GM12878 (cell line): ENCODE data around the gene C1QTNF9. TPM values are rescaled to one million over a fixed set of nuclear protein-coding genes. Genes with fewer than 3 reads are reported as not detected.

Experiments used
- ATAC-seq: fragments of 200-7000 bp; cut with Tn5 transposase; 3 replicates; pipeline ENCODE4 v1.9.1; 2020; ENCODE audit warnings: mild to moderate bottlenecking, moderate library complexity
- BruUV-seq: library from RNA; stranded (reverse); fragments of 400-500 nt; replicated peaks from 2 replicates; lab custom pipeline; 2021; lab: Mats Ljungman, UMichigan
- CTCF ChIA-PET: fragments of 300-600 bp; sonication (Branson Sonifier 250); formaldehyde crosslinking; extraction: SDS; loops from one replicate; lab custom pipeline; 2021; ENCODE audit warnings: inconsistent platforms; lab: Yijun Ruan, JAX
- POLR2A ChIA-PET: fragments of 350-600 bp; formaldehyde crosslinking; extraction: SDS; loops from one replicate; lab custom pipeline; 2021; ENCODE audit warnings: inconsistent platforms; lab: Charles Lee
- RAD21 ChIA-PET: fragments of 300-600 bp; sonication (Branson Sonifier 250); formaldehyde crosslinking; loops from one replicate; lab custom pipeline; 2023; ENCODE audit warnings: antibody characterized with exemption; ENCODE audit not compliant: unreplicated experiment; lab: Charles Lee
- SMC1A ChIA-PET: fragments of 300-600 bp; sonication (Branson Sonifier 250); formaldehyde crosslinking; loops from one replicate; lab custom pipeline; 2023; ENCODE audit not compliant: unreplicated experiment, uncharacterized antibody; lab: Charles Lee
- DNase-seq: peaks from one replicate; pipeline ENCODE4 v3.0.0-alpha.2; 2011; ENCODE audit warnings: low read depth, low spot score
- FAIRE-seq: peaks from 3 replicates; lab custom pipeline; 2011; peaks lifted over from hg19 to GRCh38; lab: Jason Lieb, UNC
- H2AFZ ChIP-seq: 2 replicates; pipeline ENCODE4 v1.6.0; 2011; ENCODE audit warnings: low read depth, low read length, control low read depth; ENCODE audit not compliant: control insufficient read depth
- H3K27ac ChIP-seq: 2 replicates; pipeline ENCODE4 v1.5.1; 2011; ENCODE audit warnings: control low read depth; ENCODE audit not compliant: control insufficient read depth, insufficient read depth
- H3K27me3 ChIP-seq, 2 experiments: replicated peaks in 1 of 2; 2 replicates each; pipeline versions ENCODE4 v1.6.0 to v1.6.1; 2011; ENCODE audit warnings: low read length in 1 of 2; ENCODE audit not compliant: control insufficient read depth in 2 of 2, insufficient read depth in 2 of 2
- H3K36me3 ChIP-seq, 2 experiments: 2 replicates each; pipeline ENCODE4 v1.5.1; 2011; ENCODE audit warnings: low read length in 1 of 2; ENCODE audit not compliant: control insufficient read depth in 2 of 2, insufficient read depth in 2 of 2
- H3K4me1 ChIP-seq: 2 replicates; pipeline ENCODE4 v1.6.1; 2011; ENCODE audit warnings: mild to moderate bottlenecking, low read length, moderate library complexity, mixed read lengths; ENCODE audit not compliant: control insufficient read depth, insufficient read depth
- H3K4me2 ChIP-seq: 2 replicates; pipeline ENCODE4 v1.6.0; 2011; ENCODE audit warnings: control low read depth; ENCODE audit not compliant: control insufficient read depth, insufficient read depth
- H3K4me3 ChIP-seq: fragments of 200-600 bp; sonication (generic); 2 replicates; pipeline ENCODE4 v1.5.1; 2016
- H3K79me2 ChIP-seq: 2 replicates; pipeline ENCODE4 v1.6.0; 2011; ENCODE audit warnings: low read length; ENCODE audit not compliant: control insufficient read depth, insufficient read depth
- H3K9ac ChIP-seq: 2 replicates; pipeline ENCODE4 v1.8.0; 2011; ENCODE audit warnings: low read length, control low read depth, mixed read lengths; ENCODE audit not compliant: control insufficient read depth, insufficient read depth
- H3K9me3 ChIP-seq: replicated peaks from 3 replicates; pipeline ENCODE4 v1.5.1; 2011; ENCODE audit warnings: mild to moderate bottlenecking, low read length; ENCODE audit not compliant: control insufficient read depth, insufficient read depth
- H4K20me1 ChIP-seq: 2 replicates; pipeline ENCODE4 v1.6.0; 2011; ENCODE audit not compliant: control insufficient read depth, insufficient read depth
- BHLHE40 ChIP-seq, 2 experiments: fragments of 450-650 bp in 1 of 2; IDR thresholded peaks; 2 replicates each; pipeline ENCODE4 v1.6.1; 2011 to 2017; ENCODE audit warnings: low read depth in 2 of 2, borderline replicate concordance in 1 of 2, improper control_type of control experiment in 1 of 2, low read length in 1 of 2, mild to moderate bottlenecking in 1 of 2
- PBX3 ChIP-seq: IDR thresholded peaks from 2 replicates; pipeline ENCODE4 v1.6.1; 2011; ENCODE audit warnings: mild to moderate bottlenecking, low read depth, low read length, moderate library complexity; ENCODE audit not compliant: insufficient replicate concordance
- RFX5 ChIP-seq: IDR thresholded peaks from 2 replicates; pipeline ENCODE4 v1.6.1; 2011; ENCODE audit warnings: low read depth, low read length, improper control_type of control experiment
- STAT3 ChIP-seq: IDR thresholded peaks from 2 replicates; pipeline ENCODE4 v1.6.1; 2011; ENCODE audit warnings: low read depth, low read length, improper control_type of control experiment
- TBL1XR1 ChIP-seq: IDR thresholded peaks from 2 replicates; pipeline ENCODE4 v1.6.1; 2012; ENCODE audit warnings: low read depth, low read length, improper control_type of control experiment
- TCF7 ChIP-seq: IDR thresholded peaks from 2 replicates; pipeline ENCODE4 v1.6.1; 2014; ENCODE audit warnings: antibody characterized with exemption, borderline replicate concordance
- WGBS: methylation state at CpG from one replicate; pipeline ENCODE4 v1.1.6; 2016; ENCODE audit warnings: low lambda C conversion rate; ENCODE audit not compliant: insufficient replicate concordance, insufficient coverage; ENCODE audit errors: missing lambda C conversion rate; 5-methylcytosine and 5-hydroxymethylcytosine counted together
- in situ Hi-C: fragments of 300-500 bp; cut with MboI; formaldehyde crosslinking; loops from 9 replicates; pipeline ENCODE4 v1.14.3; 2018; ENCODE audit warnings: mixed read lengths
- intact Hi-C: fragments of 100-400 bp; cut with micrococcal nuclease; formaldehyde crosslinking; loops from one replicate; pipeline ENCODE4 v1.14.2; 2022; ENCODE audit not compliant: unreplicated experiment
- polyA plus RNA-seq, 11 experiments: library from polyadenylated mRNA; depleted of rRNA in 4 of 11; unstranded in 6 of 11; stranded (reverse) in 5 of 11; fragments of >200 nt; fragmentation: Nextera tagmentation in 4 of 11; fragmentation: Illumina TruSeq in 1 of 11; extraction: Ambion mirVana in 4 of 11; extraction: Trizol in 1 of 11; gene quantifications; 1 replicate in 1 of 11; 2 replicates in 10 of 11; pipeline versions ENCODE4 v1.2.1 to v1.2.3, GENCODE V29; 2011 to 2016; ENCODE audit warnings: inconsistent platforms in 2 of 11, missing spikeins in 2 of 11, low read depth in 1 of 11
- total RNA-seq, 4 experiments: library from RNA; depleted of rRNA in 3 of 4; stranded (reverse); fragments of >200 nt in 3 of 4; fragmentation: Illumina TruSeq in 1 of 4; extraction: Trizol in 1 of 4; gene quantifications; 2 replicates each; pipeline versions ENCODE4 v1.2.1 to v1.2.3, GENCODE V29; 2013 to 2021

Gene C1QTNF9
- total and polyA plus RNA-seq, 10 of the 15 experiments (the other 5 are each of a cell fraction or from before 2014, with no cell fraction given) = not detected

- no TSS peak for BruUV-seq
- 97% methylated on average over 13 of the region's 33 CpGs for WGBS
- Histone ChIP-seq H3K79me2 (no peaks in the 10 kb centered on the region), H3K27me3 (no peaks in the 10 kb centered on the region), H3K36me3 (0 out of 4 replicates have a peak, but pooled peaks cover 0 to 2% of the 10 kb centered on the region in 2 experiments), H3K9me3 (no peaks in the 10 kb centered on the region)
- in situ Hi-C loops = no loop called here
- DNase-seq = no peak
- TF ChIP-seq RFX5 = no peak
- no peak for TF ChIP-seq TCF7
- no peak for TF ChIP-seq PBX3
- no peak for TF ChIP-seq STAT3
- no peak for TF ChIP-seq TBL1XR1
- TF ChIP-seq BHLHE40 (IDR thresholded peaks at IDR 0.05; ENCODE audit: borderline replicate concordance in 1 of 2, low read depth in 2 of 2, low read length in 1 of 2) = no peak
- TF ChIP-seq, all 136 proteins: peak for 0
- H3K4me3 ChIP-seq = no peak overlapping the region
- H3K27ac ChIP-seq = no peak overlapping the region
- ChIA-PET CTCF (no interaction called here), RAD21 (interaction anchor here (0.8 kb wide), 1 partner anchor 11 kb away, joined by 4 read pairs; no protein-coding TSS in a partner anchor), SMC1A (no interaction called here), POLR2A (no interaction called here)
- no peaks in the 10 kb centered on the region for H3K4me1 ChIP-seq
- no peak overlapping the region for H3K9ac ChIP-seq
- no peaks in the 10 kb centered on the region for H4K20me1 ChIP-seq
- no peak overlapping the region for H2AFZ ChIP-seq
- H3K4me2 ChIP-seq = no peak overlapping the region
- FAIRE-seq = no peak
- no peak for ATAC-seq
- intact Hi-C loops = no loop called here
Observed at GRCh38 chr13:24308068-24308445, 1.3 kb upstream of the C1QTNF9 start.
